ENCODE data around the gene ATP1B2. TPM values are rescaled to one million over a fixed set of nuclear protein-coding genes. Genes with fewer than 3 reads are reported as not detected.

Gene ATP1B2
- total RNA-seq, 1 donor from 2014 or later = 0.37 TPM

GRCh38 chr17:7631398-7632380 is 19.0 kb upstream of the ATP1B2 start:
- Histone ChIP-seq H3K4me3 (no peak overlapping the region), H3K9ac (no peak overlapping the region), H3F3A (ENCODE audit: low read depth) (peaks cover 13% of the 10 kb centered on the region), H3K4me1 (peaks cover 7% of the 10 kb centered on the region), H3K4me2 (no peak overlapping the region), H3K36me3 (no peaks in the 10 kb centered on the region), H3K27ac (no peak overlapping the region), H2AFZ (replicated peaks) (no peak overlapping the region), H3K9me3 (ENCODE audit: low read depth) (no peaks in the 10 kb centered on the region), H4K20me1 (ENCODE audit: low read depth) (no peaks in the 10 kb centered on the region), H3K79me2 (ENCODE audit: low read depth) (no peaks in the 10 kb centered on the region), H3K27me3 (no peaks in the 10 kb centered on the region)
- Mint-ChIP-seq H3K27ac (peak overlapping the region; percentile 21), H3K9me3 (no peaks in the 10 kb centered on the region), H3K4me3 (no peak overlapping the region), H3K4me1 (peaks cover 48% of the 10 kb centered on the region), H3K36me3 (no peaks in the 10 kb centered on the region), H3K27me3 (ENCODE audit: insufficient read depth, low read depth) (peaks cover 5% of the 10 kb centered on the region)
- DNase-seq (ENCODE audit: low spot score) = no peak
- TF ChIP-seq EZH2phosphoT487 (IDR thresholded peaks at IDR 0.05) (no peak), EZH2 (IDR thresholded peaks at IDR 0.05) (no peak), CTCF (IDR thresholded peaks at IDR 0.05) (no peak)

GRCh38 chr17:7632492-7632894 is 18.2 kb upstream of the ATP1B2 start:
- Mint-ChIP-seq H3K4me3 (peak overlapping the region; percentile 9), H3K4me1 (peaks cover 45% of the 10 kb centered on the region), H3K9me3 (no peaks in the 10 kb centered on the region), H3K27ac (peak overlapping the region; percentile 40), H3K36me3 (no peaks in the 10 kb centered on the region), H3K27me3 (ENCODE audit: insufficient read depth, low read depth) (peaks cover 5% of the 10 kb centered on the region)
- Histone ChIP-seq H3K79me2 (ENCODE audit: low read depth) (no peaks in the 10 kb centered on the region), H3K27me3 (no peaks in the 10 kb centered on the region), H3K9me3 (ENCODE audit: low read depth) (no peaks in the 10 kb centered on the region), H2AFZ (replicated peaks) (peak overlapping the region; percentile 66), H3K36me3 (no peaks in the 10 kb centered on the region), H3K9ac (no peak overlapping the region), H3K27ac (no peak overlapping the region), H3K4me3 (no peak overlapping the region), H3K4me1 (peaks cover 7% of the 10 kb centered on the region), H4K20me1 (ENCODE audit: low read depth) (no peaks in the 10 kb centered on the region), H3K4me2 (no peak overlapping the region), H3F3A (ENCODE audit: low read depth) (peaks cover 6% of the 10 kb centered on the region)
- peak; percentile 70 for DNase-seq (ENCODE audit: low spot score)
- TF ChIP-seq EZH2phosphoT487 (IDR thresholded peaks at IDR 0.05) (no peak), CTCF (IDR thresholded peaks at IDR 0.05) (peak; percentile 64), EZH2 (IDR thresholded peaks at IDR 0.05) (no peak)

- no peaks in the 10 kb centered on the region for H3K9me3 Mint-ChIP-seq
- H3K4me3 Mint-ChIP-seq = peak overlapping the region; percentile 24
- Histone ChIP-seq H3K27me3 (no peaks in the 10 kb centered on the region), H3K4me2 (no peak overlapping the region), H3K9me3 (ENCODE audit: low read depth) (no peaks in the 10 kb centered on the region), H4K20me1 (ENCODE audit: low read depth) (no peaks in the 10 kb centered on the region), H3K9ac (no peak overlapping the region), H3K4me1 (peaks cover 7% of the 10 kb centered on the region), H3F3A (ENCODE audit: low read depth) (no peaks in the 10 kb centered on the region), H3K36me3 (no peaks in the 10 kb centered on the region), H2AFZ (replicated peaks) (no peak overlapping the region), H3K4me3 (no peak overlapping the region), H3K79me2 (ENCODE audit: low read depth) (no peaks in the 10 kb centered on the region), H3K27ac (no peak overlapping the region)
- H3K27ac Mint-ChIP-seq = peak overlapping the region; percentile 60
- peaks cover 5% of the 10 kb centered on the region for H3K27me3 Mint-ChIP-seq (ENCODE audit: insufficient read depth, low read depth)
- no peaks in the 10 kb centered on the region for H3K36me3 Mint-ChIP-seq
- TF ChIP-seq EZH2 (IDR thresholded peaks at IDR 0.05) (no peak), CTCF (IDR thresholded peaks at IDR 0.05) (no peak), EZH2phosphoT487 (IDR thresholded peaks at IDR 0.05) (no peak)
- DNase-seq (ENCODE audit: low spot score) = no peak
- peaks cover 45% of the 10 kb centered on the region for H3K4me1 Mint-ChIP-seq
These were observed 17.6 kb upstream of the ATP1B2 start for GRCh38 chr17:7633093-7633492.

Data from neural progenitor cell (in vitro differentiated cells).